SK-N-MC (cell line): Measurements from ENCODE around the gene SMARCB1.

Experiments used
- EZH2 ChIP-seq: fragments of 200-600 bp; sonication (generic); IDR thresholded peaks from one replicate; pipeline ENCODE4 v1.6.1; 2017; ENCODE audit warnings: antibody characterized with exemption
- FOXP2 ChIP-seq: optimal IDR thresholded peaks from 2 replicates; pipeline ENCODE3; 2011; ENCODE audit warnings: mild to moderate bottlenecking, moderate library complexity; ENCODE audit not compliant: insufficient read depth; ENCODE audit errors: extremely low read length, control extremely low read depth
- POLR2AphosphoS5 ChIP-seq: IDR thresholded peaks from 2 replicates; pipeline ENCODE4 v1.6.1; 2012; ENCODE audit warnings: mild to moderate bottlenecking, low read depth, low read length, borderline replicate concordance

DNA sequence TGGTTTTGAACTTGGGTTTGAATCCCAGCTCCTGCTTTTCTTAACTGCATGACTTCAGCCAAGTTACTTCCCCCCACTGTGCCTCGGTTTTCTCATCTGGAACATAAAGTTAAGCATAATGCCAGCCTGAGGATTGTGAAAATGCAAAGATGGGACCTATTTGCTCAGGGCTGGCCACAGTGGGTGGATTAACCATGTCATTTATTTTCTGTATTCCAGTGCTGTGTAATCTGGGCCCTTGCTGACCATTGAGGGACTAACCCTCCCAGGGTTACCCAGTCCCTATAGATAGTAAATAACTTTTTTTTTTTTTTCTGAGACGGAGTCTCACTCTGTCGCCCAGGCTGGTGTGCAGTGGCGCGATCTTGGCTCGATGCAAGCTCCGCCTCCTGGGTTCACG is 31.1 kb upstream of the SMARCB1 start:
- no peak for TF ChIP-seq EZH2
- no peak for TF ChIP-seq POLR2AphosphoS5
- no peak for TF ChIP-seq FOXP2
